CD4-positive, alpha-beta T cell treated with Interleukin-6 at 100 ng/mL for 8 hours (primary cell): ENCODE measurements around the gene DOCK7.
"Not testable (repeated sequence)": the region's sequence is repeated elsewhere in the genome, so short reads cannot be mapped to it uniquely, and the experiment has no call there.

Experiments used
- DNase-seq: peaks from one replicate; pipeline ENCODE4 v3.0.0-alpha.2; 2020; ENCODE audit warnings: mixed read lengths, low spot score

Gene DOCK7, protein sequence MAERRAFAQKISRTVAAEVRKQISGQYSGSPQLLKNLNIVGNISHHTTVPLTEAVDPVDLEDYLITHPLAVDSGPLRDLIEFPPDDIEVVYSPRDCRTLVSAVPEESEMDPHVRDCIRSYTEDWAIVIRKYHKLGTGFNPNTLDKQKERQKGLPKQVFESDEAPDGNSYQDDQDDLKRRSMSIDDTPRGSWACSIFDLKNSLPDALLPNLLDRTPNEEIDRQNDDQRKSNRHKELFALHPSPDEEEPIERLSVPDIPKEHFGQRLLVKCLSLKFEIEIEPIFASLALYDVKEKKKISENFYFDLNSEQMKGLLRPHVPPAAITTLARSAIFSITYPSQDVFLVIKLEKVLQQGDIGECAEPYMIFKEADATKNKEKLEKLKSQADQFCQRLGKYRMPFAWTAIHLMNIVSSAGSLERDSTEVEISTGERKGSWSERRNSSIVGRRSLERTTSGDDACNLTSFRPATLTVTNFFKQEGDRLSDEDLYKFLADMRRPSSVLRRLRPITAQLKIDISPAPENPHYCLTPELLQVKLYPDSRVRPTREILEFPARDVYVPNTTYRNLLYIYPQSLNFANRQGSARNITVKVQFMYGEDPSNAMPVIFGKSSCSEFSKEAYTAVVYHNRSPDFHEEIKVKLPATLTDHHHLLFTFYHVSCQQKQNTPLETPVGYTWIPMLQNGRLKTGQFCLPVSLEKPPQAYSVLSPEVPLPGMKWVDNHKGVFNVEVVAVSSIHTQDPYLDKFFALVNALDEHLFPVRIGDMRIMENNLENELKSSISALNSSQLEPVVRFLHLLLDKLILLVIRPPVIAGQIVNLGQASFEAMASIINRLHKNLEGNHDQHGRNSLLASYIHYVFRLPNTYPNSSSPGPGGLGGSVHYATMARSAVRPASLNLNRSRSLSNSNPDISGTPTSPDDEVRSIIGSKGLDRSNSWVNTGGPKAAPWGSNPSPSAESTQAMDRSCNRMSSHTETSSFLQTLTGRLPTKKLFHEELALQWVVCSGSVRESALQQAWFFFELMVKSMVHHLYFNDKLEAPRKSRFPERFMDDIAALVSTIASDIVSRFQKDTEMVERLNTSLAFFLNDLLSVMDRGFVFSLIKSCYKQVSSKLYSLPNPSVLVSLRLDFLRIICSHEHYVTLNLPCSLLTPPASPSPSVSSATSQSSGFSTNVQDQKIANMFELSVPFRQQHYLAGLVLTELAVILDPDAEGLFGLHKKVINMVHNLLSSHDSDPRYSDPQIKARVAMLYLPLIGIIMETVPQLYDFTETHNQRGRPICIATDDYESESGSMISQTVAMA (N-terminal part only)

DNA sequence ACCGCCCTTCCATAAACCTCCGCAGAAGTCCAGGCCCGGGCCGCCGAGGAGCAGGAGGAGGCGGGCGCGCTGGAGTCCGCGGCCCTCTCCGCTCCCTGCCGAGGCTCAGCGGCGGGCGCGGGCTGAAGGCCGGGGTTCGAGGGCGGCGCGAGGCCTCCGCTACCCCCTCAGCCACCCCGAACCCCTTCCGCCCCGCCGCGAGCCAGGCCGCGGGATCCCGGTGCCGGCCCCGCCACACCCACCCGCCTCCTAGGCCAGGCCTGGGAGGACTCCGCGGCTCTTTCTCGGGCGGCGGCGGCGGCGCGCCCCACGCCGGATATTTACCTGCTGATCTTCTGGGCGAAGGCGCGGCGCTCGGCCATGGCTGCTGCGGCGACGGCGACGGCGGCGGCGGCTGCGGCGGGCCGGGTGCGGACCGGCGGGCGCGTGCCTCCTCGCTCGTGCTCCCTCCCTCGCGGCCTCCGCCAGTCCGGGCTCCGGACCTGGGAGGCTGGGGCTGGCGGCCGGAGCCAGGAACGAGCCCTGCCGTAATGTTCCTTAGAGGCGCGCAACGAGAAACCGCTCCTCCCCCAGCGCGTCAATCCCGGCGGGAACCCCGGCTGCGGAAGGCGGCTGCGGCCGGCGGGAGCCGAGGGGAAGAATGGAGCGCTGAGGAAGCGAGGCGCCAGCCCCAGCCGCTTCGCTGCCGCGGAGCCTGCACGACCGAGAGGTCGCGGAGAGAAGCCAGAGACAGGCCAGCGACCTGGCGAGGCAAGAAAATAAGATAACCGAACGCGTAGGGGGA lies at the start of gene DOCK7:
DOCK7 (minus strand) TSS at position 484 of the 784 bp plus-strand sequence; CDS start at position 362, 122 bp downstream.
- peak; percentile 40 for DNase-seq

DNA sequence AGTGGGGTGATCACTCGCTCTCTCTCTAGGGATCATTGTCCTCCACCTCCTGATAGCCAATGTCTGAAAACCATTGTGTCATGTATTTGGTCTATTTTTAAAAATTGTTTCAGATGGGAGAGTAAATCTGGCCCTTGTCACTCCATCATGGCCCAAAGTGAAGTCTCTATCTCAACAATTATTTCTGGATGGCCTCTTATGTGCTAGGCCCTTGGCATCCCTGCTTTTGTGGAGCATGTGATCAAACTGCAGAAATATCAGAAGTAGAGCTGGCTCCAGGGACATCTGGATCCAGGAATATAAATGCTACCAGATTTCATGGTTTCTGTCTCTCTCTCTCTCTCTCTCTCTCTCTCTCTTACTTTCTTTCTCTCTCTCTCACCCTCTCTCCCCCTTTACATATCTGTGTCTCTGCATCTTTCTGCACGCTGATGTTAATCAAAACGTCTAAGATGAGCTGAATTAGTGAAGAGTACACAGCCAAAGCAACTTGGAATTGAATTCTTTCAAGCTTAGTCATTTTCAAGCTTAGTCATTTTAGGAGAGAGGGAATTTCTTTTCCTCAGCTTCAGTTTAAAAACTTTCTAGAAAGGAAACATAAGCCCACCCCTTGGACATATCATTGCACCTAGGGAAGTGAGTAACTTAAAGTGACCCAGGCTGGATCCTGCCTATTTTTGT lies 47.4 kb upstream of the DOCK7 start:
- no peak for DNase-seq

DNA sequence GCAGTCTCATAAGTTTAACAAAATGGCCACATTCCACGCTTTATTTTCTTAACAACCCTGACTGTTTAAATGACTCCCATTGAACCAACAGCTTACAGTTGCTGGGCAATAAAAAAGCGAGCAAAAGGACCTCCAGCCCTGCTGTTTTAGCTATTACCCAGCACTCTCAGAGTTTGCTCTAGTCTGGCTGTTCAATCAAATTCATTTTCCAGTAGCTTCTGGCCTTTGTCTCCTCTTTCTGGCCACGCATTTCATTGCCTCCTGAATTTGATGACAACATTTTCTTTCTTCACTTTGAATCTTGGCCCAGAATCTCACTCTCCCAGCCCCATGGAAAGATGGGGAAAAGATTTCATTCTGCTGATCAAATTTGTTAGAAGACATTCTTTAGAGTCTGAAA lies 44.1 kb upstream of the DOCK7 start:
- no peak for DNase-seq

DNA sequence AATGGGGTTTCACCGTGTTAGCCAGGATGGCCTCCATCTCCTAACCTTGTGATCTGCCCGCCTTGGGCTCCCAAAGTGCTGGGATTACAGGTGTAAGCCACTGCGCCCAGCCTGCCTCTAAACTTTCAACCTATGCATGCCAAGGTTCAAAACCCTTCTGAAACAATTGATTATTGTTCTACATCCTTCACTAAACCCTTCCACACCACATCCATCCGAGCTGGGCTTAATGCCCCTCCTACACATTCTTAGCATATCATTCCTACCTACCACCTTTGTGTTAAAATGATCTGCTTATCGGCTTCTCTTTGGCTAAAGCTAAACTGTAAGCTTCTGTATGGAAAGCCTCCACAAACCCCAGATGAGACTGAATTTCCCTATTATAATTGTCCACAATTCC lies 40.8 kb upstream of the DOCK7 start:
- no peak for DNase-seq

DNA sequence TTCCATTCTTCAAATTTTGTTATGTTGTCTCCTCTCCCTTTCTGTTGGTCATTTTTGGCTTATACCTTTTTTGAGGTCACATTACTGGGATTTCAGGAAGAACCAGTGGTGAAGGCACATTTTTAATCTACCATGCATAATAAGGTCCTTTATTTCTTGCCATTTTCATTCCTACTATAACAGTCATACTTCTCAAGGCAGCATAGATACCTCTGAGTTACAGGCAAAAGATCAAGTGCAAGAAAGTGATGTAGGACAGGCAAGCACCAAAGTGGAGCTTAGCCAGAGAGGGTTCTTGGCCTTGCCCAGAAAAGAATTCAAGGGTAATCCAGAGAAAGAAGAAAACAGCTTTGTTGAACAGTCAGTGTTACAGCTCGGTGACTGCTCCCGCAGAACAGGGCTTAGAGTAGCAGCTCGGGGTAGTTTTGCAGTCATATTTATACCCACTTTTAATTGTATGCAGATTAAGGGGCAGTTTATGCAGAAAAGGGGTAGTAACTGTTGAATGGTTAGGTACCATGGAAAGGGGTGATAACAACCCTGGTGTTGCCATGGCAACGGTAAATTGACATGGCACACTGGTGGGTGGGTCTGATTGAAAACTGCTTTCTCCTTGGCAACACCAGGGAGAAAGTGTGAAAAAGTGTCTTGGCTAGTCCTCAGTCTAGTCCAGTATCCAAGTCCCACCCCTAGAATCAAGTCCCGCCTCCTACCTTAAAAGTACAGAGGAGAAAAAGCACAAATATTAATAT lies 39.6 kb upstream of the DOCK7 start:
- no peak for DNase-seq

DNA sequence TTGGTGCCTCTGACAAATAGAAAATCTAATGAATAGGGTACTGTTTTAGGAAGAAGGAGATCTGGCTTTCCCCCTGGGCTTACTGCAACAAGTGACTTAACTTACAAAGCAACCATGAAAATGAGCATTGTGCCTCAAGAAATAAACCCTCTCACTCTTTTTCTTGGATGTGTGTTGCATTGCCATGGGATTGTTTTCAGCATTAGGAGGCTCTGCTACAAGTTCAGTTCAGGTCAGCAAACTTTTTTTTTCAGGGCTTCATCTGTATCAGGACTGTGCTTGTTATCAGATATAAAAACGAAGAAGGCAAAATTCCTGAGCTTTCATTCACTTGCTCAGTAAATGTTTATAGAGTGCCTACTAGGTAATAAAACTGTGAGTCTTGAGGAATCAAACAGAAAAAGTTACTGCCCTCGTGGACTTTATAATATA lies 37.8 kb upstream of the DOCK7 start:
- DNase-seq, result no peak

DNA sequence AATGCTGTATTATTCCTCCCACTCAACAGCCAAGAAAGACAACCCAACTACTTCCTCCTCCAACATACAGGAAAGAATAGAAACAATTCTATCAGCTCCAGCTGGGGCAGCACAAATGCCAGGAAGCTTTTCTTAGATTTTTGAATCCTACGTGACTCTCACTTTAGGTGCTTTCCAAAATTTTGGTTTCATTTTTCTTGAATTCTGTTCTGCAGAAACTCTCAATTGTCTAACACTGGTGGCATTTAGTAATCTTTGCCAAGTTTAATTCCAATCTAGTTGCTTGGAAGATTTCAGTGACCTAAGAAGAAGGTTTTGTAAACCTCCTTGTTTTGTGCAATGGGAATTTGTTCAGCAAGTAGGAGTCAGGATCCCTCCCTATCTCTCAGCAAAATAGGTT lies 37.1 kb upstream of the DOCK7 start:
- DNase-seq, result no peak

DNA sequence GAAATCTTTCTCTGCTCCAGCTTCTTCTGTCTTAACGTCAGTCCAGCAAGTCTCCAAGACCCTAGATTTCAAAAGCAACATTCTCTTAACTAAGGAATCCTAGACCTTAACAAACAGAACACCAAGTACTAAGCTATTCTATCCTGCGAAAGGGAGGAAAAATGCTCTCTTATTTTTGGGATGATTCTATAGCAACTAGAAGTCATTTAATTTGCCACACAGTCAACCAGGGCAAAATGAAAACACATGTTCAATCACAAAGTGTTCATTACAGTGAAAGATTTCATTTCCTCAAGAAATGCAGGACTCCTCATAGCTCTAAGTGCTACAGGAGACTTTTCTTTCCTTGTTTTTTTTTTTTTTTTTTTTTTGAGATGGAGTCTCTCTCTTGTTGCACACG lies 36.2 kb upstream of the DOCK7 start:
- DNase-seq, result no peak

DNA sequence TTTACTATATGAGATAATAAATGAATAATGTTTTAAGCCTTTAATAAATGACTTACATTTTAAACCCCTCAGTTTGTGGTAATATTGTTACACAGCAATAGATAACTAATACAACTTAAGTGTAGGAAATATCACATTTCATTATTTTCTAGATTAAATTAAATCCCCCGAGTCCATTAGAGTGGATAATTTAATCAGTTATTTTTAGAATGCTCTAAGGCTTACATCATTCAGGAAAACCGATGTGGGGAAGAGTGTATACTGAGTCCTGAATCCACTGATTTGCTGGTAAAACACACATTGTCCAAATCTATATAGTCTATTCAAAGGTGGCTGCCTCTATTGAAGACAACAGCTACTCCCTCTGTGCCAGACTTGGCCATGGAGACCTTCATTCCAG lies 35.7 kb upstream of the DOCK7 start:
- DNase-seq, result no peak

DNA sequence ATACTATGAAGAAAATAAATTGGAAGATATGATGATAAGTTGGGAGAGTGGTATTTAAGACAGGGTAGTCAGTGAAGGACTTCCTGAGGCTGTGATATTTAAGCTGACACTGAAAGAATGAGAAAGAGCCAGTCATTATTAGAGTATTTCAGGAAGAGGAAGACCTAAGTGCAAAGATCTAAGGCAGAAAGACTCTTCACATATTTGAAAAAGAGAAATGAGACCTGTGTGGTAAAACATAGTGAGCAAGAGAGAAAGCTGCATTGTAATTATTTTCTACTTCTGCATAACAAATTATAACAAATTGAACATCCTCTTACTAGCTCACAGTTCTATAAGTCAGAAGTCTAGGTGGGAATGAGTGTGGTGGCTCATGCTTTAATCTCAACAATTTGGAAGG lies 34.6 kb upstream of the DOCK7 start:
- DNase-seq, result no peak

DNA sequence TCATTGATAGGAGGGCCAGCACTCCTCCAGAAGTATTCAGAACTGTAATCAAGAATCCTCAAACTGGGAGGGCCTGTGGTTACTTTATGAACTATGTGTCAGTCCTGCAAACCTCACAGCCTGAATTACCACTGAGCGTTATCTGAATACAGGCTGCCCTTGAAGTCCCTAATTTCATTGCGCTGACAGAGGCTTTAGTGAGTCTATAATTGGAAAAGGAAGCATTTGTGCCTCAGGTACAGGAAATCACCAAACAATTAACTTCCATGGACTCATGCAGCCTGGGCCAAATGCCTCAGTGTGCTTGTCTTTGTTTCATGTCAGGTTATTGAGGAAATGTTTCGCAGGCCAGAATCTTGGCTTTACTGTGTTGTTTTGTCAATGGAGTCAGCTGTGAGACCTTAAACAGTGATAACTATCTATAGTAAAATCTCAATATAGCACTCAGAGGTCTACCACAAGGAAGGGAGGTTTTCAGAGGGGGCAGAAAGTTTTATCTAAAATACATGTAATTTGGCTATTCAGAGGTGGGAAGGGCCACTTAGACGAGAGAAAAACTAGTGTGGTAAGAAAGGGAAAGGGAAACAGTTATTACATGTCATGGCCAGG lies 32.9 kb upstream of the DOCK7 start:
- no peak for DNase-seq

DNA sequence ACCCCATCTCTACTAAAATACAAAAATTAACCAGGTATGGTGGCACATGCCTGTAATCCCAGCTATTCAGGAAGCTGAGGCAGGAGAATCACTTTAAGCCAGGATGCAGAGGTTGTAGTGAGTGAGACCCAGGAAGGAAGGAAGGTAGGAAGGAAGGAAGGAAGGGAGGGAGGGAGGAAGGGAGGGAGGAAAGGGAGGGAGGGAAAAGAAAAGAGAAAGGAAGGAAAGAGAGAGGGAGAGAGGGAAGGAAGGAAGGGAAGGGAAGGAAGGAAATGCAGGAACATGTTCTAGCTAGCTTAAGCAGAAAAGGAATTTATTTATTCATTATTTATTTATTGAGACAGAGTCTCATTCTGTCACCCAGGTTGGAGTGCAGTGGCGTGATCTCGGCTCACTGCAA lies 30.2 kb upstream of the DOCK7 start:
- DNase-seq, result not testable (repeated sequence)

DNA sequence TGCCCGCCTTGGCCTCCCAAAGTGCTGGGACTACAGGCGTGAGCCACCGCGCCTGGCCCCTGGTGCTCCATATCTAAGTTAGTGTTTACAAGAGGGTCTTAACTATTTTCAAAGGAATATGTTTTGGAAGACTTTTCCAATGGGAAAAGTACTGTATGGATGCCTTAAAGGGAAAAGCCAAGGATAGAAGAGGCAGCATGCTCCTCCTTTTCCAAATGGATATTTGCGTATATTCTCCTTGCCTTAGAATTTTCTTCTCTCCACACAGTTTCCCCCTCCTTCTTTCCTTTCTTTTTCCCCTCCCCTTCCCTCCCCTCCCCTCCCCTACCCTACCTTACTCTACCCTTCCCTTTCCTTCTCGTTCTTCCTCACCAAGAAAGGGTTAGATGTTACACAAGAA lies 29.3 kb upstream of the DOCK7 start:
- no peak for DNase-seq

DNA sequence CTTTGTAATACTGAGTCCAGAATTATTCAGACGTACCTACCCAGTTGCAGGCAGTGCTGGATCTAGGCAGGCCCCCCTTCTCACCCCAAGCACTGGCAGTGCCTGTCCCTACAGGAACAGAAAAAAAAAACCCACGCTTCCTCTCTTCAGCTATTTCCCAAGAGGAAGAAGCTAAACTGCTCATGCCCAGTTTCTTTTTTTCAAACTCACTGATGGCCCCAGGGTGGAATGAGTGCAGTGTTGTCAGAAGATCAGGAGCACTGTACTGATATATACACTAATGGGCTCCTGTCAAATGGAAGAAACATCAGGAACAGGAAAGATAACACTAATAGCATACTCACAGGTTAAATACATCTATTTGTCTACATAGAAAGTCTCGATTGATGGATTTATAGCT lies 28.2 kb upstream of the DOCK7 start:
- DNase-seq, result no peak

DNA sequence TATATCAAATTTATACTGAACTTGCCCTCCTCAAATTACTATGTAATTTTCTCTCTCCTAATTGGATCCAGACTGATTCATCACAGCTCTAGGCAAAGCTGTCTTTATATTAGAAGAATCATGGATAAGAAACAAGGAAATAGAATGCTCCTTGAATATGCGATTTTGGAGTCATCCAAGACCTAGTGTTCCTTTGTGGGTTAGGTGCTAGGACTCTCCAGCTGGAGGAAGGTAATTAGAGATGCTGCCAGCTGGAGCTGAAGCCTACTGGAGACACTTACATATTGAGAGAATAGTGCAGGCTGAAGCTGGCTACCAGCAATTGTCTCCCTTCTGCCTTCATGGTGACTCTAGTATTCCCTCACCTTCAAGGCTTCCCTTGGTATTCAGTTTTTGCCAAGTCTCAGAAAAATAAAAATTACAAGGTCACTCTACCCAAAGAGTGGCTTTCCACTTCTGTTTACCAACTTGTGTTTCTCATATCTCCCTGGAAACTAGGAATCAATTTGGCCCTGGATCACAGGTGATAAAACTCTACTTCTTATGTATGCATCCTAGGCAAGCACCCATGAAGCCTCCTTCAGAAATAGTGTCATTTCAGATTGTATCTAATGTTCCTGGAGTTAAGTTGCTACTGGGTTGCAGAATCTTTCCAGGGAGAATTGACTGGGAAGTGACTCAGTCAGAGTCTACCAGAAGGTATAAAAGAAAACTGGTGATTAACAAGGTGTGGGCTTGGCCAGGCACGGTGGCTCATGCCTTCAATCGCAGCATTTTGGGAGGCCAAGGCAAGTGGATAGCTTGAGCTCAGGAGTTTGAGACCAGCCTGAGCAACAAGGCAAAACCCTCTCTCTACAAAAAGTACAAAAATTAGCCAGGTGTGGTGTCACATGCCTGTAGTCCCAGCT lies 24.4 kb upstream of the DOCK7 start:
- no peak for DNase-seq

DNA sequence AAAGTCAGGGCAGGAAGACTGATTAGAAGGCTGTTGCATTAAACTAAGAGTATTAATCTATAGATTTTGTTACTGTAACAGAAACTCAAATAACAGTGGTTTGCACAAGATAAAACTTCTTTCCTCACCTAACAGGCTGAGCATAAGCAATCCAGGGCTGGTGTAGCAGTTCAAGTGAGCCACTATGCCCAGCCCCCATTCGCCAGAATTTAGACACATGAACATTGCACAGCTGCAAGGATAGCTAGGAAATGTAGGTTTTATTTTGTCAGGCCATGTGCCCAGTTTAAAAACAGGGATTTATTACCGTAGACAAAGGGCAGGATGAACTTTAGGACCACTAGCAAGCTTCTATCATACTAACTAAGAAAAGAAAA lies 19.5 kb upstream of the DOCK7 start:
- DNase-seq, result no peak

DNA sequence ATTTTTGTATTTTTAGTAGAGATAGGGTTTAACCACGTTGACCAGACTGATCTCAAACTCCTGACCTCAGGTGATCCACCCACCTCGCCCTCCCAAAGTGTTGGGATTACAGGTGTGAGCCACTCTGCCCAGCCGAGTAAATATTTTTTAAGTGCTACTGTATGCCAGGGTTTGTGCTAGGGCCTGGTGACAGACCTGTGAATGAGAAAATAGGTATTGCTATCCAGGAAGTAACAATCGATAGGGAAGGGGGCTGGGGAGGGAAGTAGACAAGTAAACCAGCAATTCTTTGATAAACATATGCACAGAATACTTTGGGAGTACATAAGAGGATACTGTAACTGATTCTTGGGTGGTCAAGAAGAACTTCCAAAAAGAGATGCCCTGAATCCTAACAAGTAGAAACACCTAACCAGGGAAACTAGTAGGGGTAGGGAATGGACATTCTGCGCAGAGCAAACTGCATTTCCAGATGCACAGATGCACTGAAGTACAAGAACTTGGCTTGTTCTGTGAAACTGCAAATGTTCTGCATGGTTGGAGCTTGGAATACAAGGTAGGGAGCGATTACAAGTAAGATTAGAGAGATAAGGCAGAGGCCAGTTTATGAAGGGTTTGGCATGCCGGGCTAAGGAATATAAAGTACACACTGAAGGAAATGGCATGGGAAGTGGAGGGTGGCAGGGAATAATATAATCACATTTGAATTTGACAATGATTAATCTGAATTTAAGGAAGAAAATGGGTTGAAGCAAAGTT lies 19.0 kb upstream of the DOCK7 start:
- no peak for DNase-seq

DNA sequence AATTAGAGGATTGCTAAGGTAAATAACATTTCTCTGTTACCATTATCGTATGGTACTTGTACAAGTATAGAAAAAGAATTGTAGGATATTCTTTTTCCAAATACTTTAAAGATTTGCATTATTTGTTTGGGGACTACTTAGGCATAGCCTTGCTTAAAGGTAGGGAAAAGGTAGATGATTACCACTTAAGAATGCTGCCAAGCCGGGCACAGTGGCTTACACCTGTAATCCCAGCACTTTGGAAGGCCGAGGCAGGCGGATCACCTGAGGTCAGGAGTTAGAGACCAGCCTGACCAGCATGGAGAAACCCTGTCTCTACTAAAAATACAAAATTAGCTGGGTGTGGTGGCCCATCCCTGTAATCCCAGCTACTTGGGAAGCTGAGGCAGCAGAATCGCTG lies 10.0 kb upstream of the DOCK7 start:
- DNase-seq, result not testable (repeated sequence)
